HG02870 (cell line): Measurements from ENCODE around the gene NELL1.

Source experiments
- ATAC-seq: cut with Tn5 transposase; IDR thresholded peaks from one replicate; pipeline ENCODE4 v1.9.1; 2021; ENCODE audit warnings: mild to moderate bottlenecking, moderate library complexity; ENCODE audit not compliant: unreplicated experiment

The NELL1 gene

GRCh38 chr11:20937826-20938225 is 268.4 kb downstream of the NELL1 start:
- no peak for ATAC-seq

- no peak for ATAC-seq
These were observed 280.2 kb downstream of the NELL1 start for GRCh38 chr11:20949585-20949984.

GRCh38 chr11:20962581-20962980 is 293.2 kb downstream of the NELL1 start:
- no peak for ATAC-seq

- ATAC-seq = no peak
These were observed 294.2 kb downstream of the NELL1 start for GRCh38 chr11:20963596-20963995.

GRCh38 chr11:20964985-20965384 is 295.6 kb downstream of the NELL1 start:
- no peak for ATAC-seq

- ATAC-seq = no peak
These were observed 297.1 kb downstream of the NELL1 start for GRCh38 chr11:20966489-20966888.

- no peak for ATAC-seq
These were observed 304.7 kb downstream of the NELL1 start for GRCh38 chr11:20973940-20974559.

GRCh38 chr11:20980736-20981135 is 311.4 kb downstream of the NELL1 start:
- no peak for ATAC-seq

GRCh38 chr11:20990447-20990846 is 321.1 kb downstream of the NELL1 start:
- ATAC-seq = no peak

GRCh38 chr11:20991471-20991870 is 322.1 kb downstream of the NELL1 start:
- no peak for ATAC-seq

- ATAC-seq = no peak
These were observed 337.9 kb downstream of the NELL1 start for GRCh38 chr11:21007297-21007696.

- no peak for ATAC-seq
These were observed 348.9 kb downstream of the NELL1 start for GRCh38 chr11:21018248-21018647.

GRCh38 chr11:21026685-21027084 is 357.3 kb downstream of the NELL1 start:
- ATAC-seq = no peak

- no peak for ATAC-seq
These were observed 368.5 kb downstream of the NELL1 start for GRCh38 chr11:21037850-21038249.

GRCh38 chr11:21038801-21039200 is 369.4 kb downstream of the NELL1 start:
- ATAC-seq = no peak

- ATAC-seq = no peak
These were observed 371.2 kb downstream of the NELL1 start for GRCh38 chr11:21040630-21041029.

- ATAC-seq = no peak
These were observed 379.2 kb downstream of the NELL1 start for GRCh38 chr11:21048626-21049025.

GRCh38 chr11:21053466-21053865 is 384.1 kb downstream of the NELL1 start:
- ATAC-seq = no peak

- no peak for ATAC-seq
These were observed 387.3 kb downstream of the NELL1 start for GRCh38 chr11:21056644-21057043.

- ATAC-seq = no peak
These were observed 390.5 kb downstream of the NELL1 start for GRCh38 chr11:21059879-21060278.

- no peak for ATAC-seq
These were observed 396.6 kb downstream of the NELL1 start for GRCh38 chr11:21066030-21066429.

- ATAC-seq = no peak
These were observed 399.5 kb downstream of the NELL1 start for GRCh38 chr11:21068886-21069285.

- no peak for ATAC-seq
These were observed 400.5 kb downstream of the NELL1 start for GRCh38 chr11:21069909-21070308.
